PFSK-1 (cell line): ENCODE measurements around the gene SEMG2.

Source experiments
- FOXP2 ChIP-seq: optimal IDR thresholded peaks from 2 replicates; pipeline ENCODE3; 2011; ENCODE audit warnings: borderline replicate concordance, control low read depth, inconsistent platforms; ENCODE audit not compliant: insufficient read depth; ENCODE audit errors: extremely low read length, extremely low read depth
- POLR2AphosphoS5 ChIP-seq: IDR thresholded peaks from 2 replicates; pipeline ENCODE4 v1.6.1; 2012; ENCODE audit warnings: low read depth, mild to moderate bottlenecking, control low read depth, low read length, moderate library complexity
- REST ChIP-seq, 2 experiments: IDR thresholded peaks; 2 replicates each; pipeline versions ENCODE4 v1.6.1 to v1.8.0; 2011 to 2012; ENCODE audit warnings: low read depth in 2 of 2, low read length in 2 of 2, control low read depth in 1 of 2, inconsistent platforms in 1 of 2, mild to moderate bottlenecking in 1 of 2, moderate library complexity in 1 of 2; ENCODE audit not compliant: insufficient read depth in 1 of 2
- SIN3A ChIP-seq: IDR thresholded peaks from 2 replicates; pipeline ENCODE4 v1.6.1; 2012; ENCODE audit warnings: mild to moderate bottlenecking, low read length, moderate library complexity, borderline replicate concordance; ENCODE audit not compliant: insufficient read depth
- TAF1 ChIP-seq: IDR thresholded peaks from 2 replicates; pipeline ENCODE4 v1.6.1; 2012; ENCODE audit warnings: low read length, control low read depth, borderline replicate concordance; ENCODE audit not compliant: insufficient read depth

Gene SEMG2

GRCh38 chr20:45263556-45264266 lies 42.5 kb downstream of the SEMG2 start:
- TF ChIP-seq SIN3A (no peak), FOXP2 (no peak), POLR2AphosphoS5 (no peak), REST (IDR thresholded peaks at IDR 0.05; ENCODE audit: insufficient read depth in 1 of 2, low read depth in 2 of 2, low read length in 2 of 2) (no peak), TAF1 (no peak)

- no peak for TF ChIP-seq TAF1
- TF ChIP-seq REST (IDR thresholded peaks at IDR 0.05; ENCODE audit: insufficient read depth in 1 of 2, low read depth in 2 of 2, low read length in 2 of 2), result no peak
- TF ChIP-seq SIN3A, result no peak
- no peak for TF ChIP-seq POLR2AphosphoS5
- no peak for TF ChIP-seq FOXP2
Measured at GRCh38 chr20:45266977-45267376, 45.8 kb downstream of the SEMG2 start.

DNA sequence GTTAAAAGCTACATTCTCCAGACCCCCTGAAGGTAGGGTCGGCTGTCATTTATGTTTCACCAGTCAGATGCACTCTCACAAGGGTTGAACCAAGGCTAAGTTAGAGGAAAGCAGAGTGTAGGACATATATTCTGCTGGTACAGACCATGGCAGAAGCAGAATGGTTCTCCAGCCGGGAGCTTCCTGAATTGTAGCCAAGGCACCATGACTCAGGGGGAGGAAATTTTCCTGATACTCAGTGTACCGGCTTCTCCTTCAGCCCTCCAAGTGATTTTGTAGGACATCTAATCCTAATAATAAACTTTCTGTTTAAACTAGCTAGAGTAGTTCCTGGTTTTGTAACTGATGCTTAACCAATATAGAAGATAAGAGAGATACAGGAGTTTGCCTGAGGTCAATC lies 47.4 kb downstream of the SEMG2 start:
- no peak for TF ChIP-seq SIN3A
- TF ChIP-seq TAF1, result no peak
- no peak for TF ChIP-seq FOXP2
- TF ChIP-seq POLR2AphosphoS5, result no peak
- TF ChIP-seq REST (IDR thresholded peaks at IDR 0.05; ENCODE audit: insufficient read depth in 1 of 2, low read depth in 2 of 2, low read length in 2 of 2), result no peak

DNA sequence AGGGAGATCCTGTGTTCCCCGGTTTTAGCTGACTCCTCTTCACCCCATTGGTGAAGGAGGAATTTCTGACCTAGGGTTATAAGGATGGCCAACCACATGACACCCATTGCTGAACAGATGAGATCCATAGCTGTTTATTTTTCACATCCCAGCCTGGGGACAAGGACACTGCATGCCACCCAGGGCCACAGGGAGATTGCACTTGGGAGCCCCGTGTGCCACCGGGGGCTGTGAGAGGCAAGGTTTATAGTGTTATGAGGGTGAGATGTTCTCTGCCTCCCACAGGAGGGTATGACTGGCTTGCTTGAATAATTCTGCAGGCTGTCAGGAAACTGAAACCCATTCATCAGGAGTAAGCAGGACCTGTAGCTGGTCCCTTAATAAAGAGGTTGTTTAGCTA lies 47.9 kb downstream of the SEMG2 start:
- TF ChIP-seq POLR2AphosphoS5, result no peak
- no peak for TF ChIP-seq FOXP2
- no peak for TF ChIP-seq TAF1
- TF ChIP-seq REST (IDR thresholded peaks at IDR 0.05; ENCODE audit: insufficient read depth in 1 of 2, low read depth in 2 of 2, low read length in 2 of 2), result no peak
- TF ChIP-seq SIN3A, result no peak
